ENCODE results near the gene CPB2. TPM values are rescaled to one million over a fixed set of nuclear protein-coding genes. Genes with fewer than 3 reads are reported as not detected.

CPB2 gene
- total and polyA plus RNA-seq, 7 donors = not detected

DNA sequence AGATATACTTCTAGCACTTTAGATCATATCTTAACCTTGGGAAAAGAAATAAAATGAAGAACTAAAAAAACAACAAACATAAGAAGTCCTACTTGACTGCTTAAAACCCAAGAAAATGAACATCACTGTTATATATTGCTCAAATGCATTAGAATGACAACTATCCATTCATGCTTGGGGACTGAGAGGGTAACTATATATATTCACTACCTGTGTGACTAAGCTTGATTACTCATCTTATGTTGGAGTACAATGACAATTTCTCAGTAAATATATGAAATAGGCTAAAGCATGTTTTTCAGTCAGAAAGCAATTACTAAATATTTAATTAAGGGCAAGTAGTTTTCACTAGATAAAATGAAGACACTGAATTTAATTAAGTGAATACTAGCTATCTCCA is 92.4 kb downstream of the CPB2 start:
- H3K27me3 ChIP-seq (ENCODE audit: insufficient read depth in 3 of 3, low read length in 2 of 3) = no peaks in the 10 kb centered on the region
- peaks cover 0 to 79% of the 10 kb centered on the region in 2 donors for H3K36me3 ChIP-seq (ENCODE audit: insufficient read depth in 1 of 2, low read depth in 1 of 2)
- no peak overlapping the region for H3K4me3 ChIP-seq
- H3K4me1 ChIP-seq = no peaks in the 10 kb centered on the region
- H3K27ac ChIP-seq = no peak overlapping the region
- DNase-seq = no peak
- TF ChIP-seq, protein P1, sequence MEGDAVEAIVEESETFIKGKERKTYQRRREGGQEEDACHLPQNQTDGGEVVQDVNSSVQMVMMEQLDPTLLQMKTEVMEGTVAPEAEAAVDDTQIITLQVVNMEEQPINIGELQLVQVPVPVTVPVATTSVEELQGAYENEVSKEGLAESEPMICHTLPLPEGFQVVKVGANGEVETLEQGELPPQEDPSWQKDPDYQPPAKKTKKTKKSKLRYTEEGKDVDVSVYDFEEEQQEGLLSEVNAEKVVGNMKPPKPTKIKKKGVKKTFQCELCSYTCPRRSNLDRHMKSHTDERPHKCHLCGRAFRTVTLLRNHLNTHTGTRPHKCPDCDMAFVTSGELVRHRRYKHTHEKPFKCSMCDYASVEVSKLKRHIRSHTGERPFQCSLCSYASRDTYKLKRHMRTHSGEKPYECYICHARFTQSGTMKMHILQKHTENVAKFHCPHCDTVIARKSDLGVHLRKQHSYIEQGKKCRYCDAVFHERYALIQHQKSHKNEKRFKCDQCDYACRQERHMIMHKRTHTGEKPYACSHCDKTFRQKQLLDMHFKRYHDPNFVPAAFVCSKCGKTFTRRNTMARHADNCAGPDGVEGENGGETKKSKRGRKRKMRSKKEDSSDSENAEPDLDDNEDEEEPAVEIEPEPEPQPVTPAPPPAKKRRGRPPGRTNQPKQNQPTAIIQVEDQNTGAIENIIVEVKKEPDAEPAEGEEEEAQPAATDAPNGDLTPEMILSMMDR (IDR thresholded peaks at IDR 0.05) = no peak
- intact Hi-C loops (cut with DNase I) = loop anchor here in 1 of 2 donors (10.0 kb wide), 1 partner anchor 208 kb away; no protein-coding TSS in a partner anchor
- no peak for ATAC-seq
- no peaks in the 10 kb centered on the region for H3K9me3 ChIP-seq

DNA sequence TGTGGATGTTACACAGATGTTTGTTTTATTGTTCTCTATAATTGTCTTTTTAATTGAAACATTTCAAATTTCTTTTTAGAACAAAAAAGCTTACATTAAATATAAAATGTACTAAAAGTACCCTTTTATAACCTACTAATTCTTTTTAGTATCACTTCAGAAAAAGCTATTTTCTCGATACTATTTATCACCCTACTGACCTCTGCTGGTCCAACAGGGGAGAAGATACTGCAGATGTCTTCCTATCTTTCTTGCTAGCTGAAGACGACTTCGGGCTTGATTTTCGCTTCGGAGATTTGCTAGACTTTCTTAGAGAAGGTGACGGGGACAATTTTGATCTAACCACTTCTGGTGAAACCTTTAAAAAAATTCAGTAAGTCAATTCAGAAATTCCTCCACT is 94.7 kb downstream of the CPB2 start:
- Histone ChIP-seq H3K27ac (no peak overlapping the region), H3K4me3 (no peak overlapping the region), H3K4me1 (no peaks in the 10 kb centered on the region), H3K9me3 (no peaks in the 10 kb centered on the region), H3K27me3 (ENCODE audit: insufficient read depth in 3 of 3, low read length in 2 of 3) (no peaks in the 10 kb centered on the region), H3K36me3 (ENCODE audit: insufficient read depth in 1 of 2, low read depth in 1 of 2) (peaks cover 0 to 78% of the 10 kb centered on the region in 2 donors)
- WGBS, 3 donors = 87 to 89% (median 88%) methylated on average over 6 of the region's 6 CpGs
- intact Hi-C loops (cut with DNase I) = loop anchor here in 1 of 2 donors (10.0 kb wide), 1 partner anchor 205 kb away; no protein-coding TSS in a partner anchor
- ATAC-seq = no peak
- TF ChIP-seq, protein P1 (IDR thresholded peaks at IDR 0.05) = peak; percentile 10
- DNase-seq = no peak

DNA sequence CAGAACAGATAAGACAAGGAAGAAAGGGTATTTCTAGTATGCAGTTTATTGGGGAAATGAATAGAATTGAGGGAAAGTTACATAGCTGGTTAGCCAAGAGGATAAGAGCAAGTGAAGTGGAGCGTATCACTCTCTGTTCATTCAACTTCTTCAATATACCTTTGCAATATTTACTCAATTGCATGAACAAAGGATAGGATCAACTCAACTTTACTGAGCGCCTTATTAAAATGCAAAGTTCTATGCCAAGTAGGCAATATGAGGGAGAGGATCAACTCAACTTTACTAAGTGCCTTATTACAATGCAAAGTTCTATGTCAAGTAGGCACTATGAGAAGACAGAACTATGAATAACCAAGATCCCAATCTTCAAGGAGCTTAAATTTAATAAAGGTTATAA is 96.2 kb downstream of the CPB2 start:
- intact Hi-C loops (cut with DNase I) = loop anchor here in 1 of 2 donors (10.0 kb wide), 1 partner anchor 384 kb away; no protein-coding TSS in a partner anchor
- H3K27ac ChIP-seq = no peak overlapping the region
- no peak overlapping the region for H3K4me3 ChIP-seq
- 99 to 100% (median 100%) methylated on average over 2 of the region's 2 CpGs for WGBS, 3 donors
- no peaks in the 10 kb centered on the region for H3K4me1 ChIP-seq
- peaks cover 0 to 72% of the 10 kb centered on the region in 2 donors for H3K36me3 ChIP-seq (ENCODE audit: insufficient read depth in 1 of 2, low read depth in 1 of 2)
- H3K9me3 ChIP-seq = no peaks in the 10 kb centered on the region
- no peak for ATAC-seq
- no peak for DNase-seq
- no peaks in the 10 kb centered on the region for H3K27me3 ChIP-seq (ENCODE audit: insufficient read depth in 3 of 3, low read length in 2 of 3)
- TF ChIP-seq, protein P1 (IDR thresholded peaks at IDR 0.05) = no peak

DNA sequence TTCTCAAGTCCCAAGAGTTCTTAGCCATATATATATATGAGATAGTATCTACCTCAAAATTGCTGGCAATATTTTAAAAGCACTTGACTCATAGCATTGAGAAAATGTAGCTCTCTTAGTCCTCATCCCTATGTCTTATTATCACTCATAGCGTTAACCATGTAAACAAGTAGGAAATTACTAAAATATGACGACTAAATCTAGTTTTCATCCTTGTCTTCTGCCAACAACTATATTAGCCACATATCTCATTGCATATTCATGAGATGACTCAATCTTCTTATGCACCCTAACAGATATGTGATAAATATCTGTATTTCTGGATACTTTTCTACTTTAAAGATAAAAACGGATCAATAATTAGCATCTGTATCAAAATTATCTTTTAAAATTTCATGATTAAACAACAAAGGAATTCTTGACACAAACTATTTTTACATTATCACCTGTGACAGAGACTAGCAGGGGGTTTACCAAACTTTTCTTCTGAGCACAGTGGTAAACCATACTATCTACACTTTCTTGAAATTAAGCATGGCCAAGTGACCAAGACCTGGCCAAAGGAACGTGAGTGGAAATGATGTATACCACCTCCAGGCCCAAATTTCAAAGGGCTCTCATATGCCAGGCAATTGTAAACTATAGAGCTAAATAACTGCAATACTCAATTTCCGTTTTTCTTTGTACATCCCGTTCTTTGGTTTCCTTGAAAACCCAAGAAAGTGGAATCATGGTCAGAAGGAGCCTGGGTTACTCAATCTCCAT is 98.0 kb downstream of the CPB2 start:
- no peak overlapping the region for H3K4me3 ChIP-seq
- H3K27me3 ChIP-seq (ENCODE audit: insufficient read depth in 3 of 3, low read length in 2 of 3) = no peaks in the 10 kb centered on the region
- H3K9me3 ChIP-seq = no peaks in the 10 kb centered on the region
- DNase-seq (no peak), ATAC-seq (no peak)
- H3K27ac ChIP-seq = no peak overlapping the region
- H3K36me3 ChIP-seq (ENCODE audit: insufficient read depth in 1 of 2, low read depth in 1 of 2) = peaks cover 0 to 85% of the 10 kb centered on the region in 2 donors
- WGBS, 3 donors = 91 to 94% (median 92%) methylated on average over 6 of the region's 6 CpGs
- intact Hi-C loops (cut with DNase I) = loop anchor here in 1 of 2 donors (10.0 kb wide), 1 partner anchor 382 kb away; no protein-coding TSS in a partner anchor
- no peaks in the 10 kb centered on the region for H3K4me1 ChIP-seq
- TF ChIP-seq, protein P1 (IDR thresholded peaks at IDR 0.05) = no peak
